ENCODE results near the gene ACOT2.
"Not testable (repeated sequence)": the region's sequence is repeated elsewhere in the genome, so short reads cannot be mapped to it uniquely, and the experiment has no call there.

The ACOT2 gene, protein sequence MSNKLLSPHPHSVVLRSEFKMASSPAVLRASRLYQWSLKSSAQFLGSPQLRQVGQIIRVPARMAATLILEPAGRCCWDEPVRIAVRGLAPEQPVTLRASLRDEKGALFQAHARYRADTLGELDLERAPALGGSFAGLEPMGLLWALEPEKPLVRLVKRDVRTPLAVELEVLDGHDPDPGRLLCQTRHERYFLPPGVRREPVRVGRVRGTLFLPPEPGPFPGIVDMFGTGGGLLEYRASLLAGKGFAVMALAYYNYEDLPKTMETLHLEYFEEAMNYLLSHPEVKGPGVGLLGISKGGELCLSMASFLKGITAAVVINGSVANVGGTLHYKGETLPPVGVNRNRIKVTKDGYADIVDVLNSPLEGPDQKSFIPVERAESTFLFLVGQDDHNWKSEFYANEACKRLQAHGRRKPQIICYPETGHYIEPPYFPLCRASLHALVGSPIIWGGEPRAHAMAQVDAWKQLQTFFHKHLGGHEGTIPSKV

DNA sequence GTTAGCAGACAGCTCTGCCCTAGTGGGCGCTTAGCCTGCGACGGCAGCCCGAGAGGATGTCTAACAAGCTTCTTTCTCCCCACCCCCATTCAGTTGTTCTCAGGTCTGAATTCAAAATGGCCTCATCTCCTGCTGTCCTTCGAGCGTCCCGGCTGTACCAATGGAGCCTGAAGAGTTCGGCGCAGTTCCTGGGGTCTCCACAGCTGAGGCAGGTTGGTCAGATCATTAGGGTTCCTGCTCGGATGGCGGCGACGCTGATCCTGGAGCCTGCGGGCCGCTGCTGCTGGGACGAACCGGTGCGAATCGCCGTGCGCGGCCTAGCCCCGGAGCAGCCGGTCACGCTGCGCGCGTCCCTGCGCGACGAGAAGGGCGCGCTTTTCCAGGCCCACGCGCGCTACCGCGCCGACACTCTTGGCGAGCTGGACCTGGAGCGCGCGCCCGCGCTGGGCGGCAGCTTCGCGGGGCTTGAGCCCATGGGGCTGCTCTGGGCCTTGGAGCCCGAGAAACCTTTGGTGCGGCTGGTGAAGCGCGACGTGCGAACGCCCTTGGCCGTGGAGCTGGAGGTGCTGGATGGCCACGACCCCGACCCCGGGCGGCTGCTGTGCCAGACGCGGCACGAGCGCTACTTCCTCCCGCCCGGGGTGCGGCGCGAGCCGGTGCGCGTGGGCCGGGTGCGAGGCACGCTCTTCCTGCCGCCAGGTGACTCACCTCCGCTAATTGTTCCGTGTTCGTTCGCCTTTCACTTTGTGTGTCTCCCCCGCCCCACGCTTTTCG is at the start of gene ACOT2:
Gene ACOT2 (plus strand): TSS at position 29 of the 774 bp plus-strand sequence. CDS start 28 bp downstream, at position 57.
- DNase-seq, result peak; percentile 84 to 88

DNA sequence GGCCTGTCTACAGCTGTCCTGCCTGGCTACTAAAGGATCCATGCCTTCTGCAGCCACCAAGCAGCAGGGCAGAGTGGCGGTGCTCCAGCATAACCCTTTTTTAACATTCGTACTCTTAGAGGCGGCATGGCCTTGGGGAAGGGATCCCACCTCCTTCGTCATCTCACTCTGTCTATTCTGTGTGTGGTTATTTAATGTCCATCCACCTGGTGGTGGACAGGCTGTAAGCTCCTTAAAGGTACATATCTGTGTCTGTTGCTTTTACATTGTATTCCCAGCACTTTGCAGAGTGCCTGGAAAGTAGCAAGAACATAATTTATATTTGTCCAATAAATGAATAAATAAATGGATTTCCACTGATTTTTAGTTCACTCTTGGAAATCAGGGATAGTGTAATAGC is 47.8 kb upstream of the ACOT2 start:
- DNase-seq, result no peak

DNA sequence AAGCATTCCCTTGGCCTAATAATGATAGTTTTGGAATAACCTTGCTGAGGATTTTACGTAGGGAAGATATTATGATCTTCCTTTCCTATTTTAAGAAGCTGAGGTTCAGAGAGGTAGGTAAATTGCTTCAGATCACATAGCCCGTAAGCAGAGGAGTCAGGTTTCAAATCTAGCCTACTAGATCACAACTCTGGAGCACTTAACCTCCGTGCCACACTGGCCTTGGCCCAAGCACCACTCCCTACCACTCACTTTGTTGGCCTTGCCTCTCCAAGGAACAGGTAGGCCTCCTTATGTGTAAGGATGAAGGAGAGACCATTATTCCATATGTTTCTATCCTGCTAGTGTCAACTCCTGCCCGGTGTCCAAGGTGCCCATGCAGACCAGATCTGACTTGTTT is 44.5 kb upstream of the ACOT2 start:
- DNase-seq, result no peak

DNA sequence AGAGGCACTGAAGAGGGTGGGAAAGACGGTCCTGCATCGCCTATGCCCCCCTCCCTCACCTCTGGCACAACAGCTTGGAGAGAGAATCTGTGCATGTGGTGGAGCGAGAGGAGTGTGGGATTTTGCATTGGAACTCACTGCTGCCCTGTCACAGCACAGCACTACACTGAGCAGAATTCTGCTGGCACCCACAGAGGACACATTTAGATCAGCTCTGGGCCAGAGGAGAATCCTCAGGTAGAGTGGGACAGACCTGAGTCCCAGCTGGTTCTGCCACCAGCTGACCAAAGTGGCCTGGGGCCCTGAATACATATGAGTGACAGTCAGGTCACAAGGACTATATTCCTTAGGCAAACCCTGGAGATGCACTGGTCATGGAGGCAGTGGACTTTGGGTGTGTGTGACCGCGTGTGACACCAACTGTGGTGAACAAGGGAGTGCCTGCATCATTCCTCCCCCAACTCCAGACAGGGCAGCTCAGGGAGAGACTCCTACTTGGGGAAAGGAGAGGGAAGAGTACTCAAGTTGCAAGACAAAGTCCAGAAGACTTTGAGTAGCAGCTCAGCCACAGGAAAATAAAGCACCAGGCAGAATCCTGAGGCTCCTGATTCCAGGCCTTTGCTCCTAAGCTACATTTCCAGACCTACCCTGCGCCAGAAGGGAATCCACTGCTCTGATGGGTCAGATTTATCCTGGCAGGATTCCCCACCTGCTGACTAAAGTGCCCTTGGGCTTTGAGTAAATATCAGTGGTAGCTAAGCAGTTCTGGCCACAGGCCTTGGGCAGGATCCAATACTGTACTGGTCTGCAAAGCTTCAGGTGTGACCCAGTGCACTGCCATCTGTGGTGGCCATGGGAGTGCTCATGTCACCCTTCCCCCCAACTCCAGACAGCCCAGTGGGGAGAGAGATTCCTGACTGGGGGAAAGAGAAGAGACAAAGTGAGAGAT is 42.7 kb upstream of the ACOT2 start:
- no peak for DNase-seq

DNA sequence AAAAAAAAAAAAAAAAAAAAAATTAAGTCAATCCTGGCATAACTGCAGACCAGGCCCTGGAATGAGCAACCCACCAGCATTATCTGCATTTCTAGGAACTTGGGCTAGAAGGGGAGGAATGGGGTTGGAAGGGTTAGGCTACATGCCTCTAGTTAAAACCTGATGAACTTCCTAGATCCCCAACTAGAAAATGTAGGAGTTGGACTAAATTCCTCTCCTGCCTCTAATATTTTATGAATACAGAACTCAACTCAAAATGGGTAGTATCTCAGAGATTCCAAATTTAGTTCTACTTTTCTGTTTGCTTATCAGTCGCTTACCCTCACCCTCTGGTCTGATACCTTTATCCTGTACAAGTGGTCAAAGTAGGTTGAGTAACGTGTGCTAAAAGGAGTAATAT is 39.7 kb upstream of the ACOT2 start:
- not testable (repeated sequence) for DNase-seq

DNA sequence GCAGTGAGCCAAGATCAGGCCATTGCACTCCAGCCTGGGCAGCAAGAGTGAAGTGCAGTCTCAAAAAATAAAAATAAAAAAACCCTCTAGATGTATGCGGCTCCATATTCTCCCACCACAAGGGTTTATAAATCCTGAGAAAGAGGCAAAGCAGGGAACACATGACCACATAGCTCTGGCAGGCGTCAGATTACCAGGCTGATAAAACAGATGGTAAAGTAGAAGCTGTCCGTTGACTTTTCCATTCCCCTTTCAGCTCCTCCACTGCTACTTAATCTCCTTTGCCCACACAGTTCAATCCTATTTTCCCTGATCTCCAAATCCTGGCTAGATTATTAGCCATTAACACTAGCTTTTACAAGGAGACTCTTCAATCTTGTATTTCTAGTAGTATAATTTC is 37.0 kb upstream of the ACOT2 start:
- not testable (repeated sequence) for DNase-seq

DNA sequence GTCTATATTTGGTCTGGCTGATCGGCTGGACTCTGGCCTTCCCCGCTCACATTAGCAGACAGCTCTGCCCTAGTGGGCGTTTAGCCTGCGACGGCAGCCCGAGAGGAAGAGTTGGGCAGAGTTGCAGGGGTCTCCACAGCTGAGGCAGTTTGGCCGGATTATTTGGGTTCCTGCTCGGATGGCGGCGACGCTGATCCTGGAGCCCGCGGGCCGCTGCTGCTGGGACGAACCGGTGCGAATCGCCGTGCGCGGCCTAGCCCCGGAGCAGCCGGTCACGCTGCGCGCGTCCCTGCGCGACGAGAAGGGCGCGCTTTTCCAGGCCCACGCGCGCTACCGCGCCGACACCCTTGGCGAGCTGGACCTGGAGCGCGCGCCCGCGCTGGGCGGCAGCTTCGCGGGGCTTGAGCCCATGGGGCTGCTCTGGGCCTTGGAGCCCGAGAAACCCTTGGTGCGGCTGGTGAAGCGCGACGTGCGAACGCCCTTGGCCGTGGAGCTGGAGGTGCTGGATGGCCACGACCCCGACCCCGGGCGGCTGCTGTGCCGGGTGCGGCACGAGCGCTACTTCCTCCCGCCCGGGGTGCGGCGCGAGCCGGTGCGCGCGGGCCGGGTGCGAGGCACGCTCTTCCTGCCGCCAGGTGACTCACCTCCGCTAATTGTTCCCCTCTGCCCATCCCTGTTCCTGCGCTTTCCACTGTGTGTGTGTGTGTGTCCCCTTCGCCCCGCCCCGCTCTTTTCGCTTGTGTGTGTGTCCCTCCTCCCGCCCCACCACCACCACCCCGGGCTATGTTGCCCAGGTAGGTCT is 31.6 kb upstream of the ACOT2 start:
- peak in 1 of 2 donors; percentile 53 for DNase-seq

DNA sequence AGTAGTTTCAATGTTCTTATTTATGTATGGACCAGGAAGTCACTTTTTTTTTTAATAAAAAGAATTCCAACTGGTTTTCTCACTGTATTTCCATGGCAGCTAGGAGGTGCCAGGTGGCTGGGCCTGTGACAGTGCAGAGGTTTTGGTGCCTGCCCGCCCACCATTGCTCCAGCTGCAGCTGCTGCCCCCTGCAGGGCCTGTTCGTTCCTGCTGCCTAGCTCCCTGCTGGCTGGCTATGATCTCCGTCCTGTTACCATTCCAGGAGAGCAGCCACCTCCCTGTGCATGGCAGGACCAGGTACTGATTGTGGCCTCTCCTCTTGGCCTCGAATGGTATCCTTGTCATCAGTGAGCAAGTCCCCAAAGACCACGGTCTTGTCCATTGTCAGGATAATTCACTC is 30.0 kb upstream of the ACOT2 start:
- DNase-seq, result peak; percentile 49 to 69

DNA sequence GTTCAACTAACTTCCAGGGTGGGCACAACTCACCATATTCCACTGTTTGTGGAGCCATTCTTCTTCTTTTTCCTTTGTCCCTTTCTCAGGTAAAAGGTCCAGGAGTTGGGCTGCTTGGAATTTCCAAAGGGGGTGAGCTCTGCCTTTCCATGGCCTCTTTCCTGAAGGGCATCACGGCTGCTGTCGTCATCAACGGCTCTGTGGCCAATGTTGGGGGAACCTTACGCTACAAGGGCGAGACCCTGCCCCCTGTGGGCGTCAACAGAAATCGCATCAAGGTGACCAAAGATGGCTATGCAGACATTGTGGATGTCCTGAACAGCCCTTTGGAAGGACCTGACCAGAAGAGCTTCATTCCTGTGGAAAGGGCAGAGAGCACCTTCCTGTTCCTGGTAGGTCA is 26.1 kb upstream of the ACOT2 start:
- not testable (repeated sequence) for DNase-seq

DNA sequence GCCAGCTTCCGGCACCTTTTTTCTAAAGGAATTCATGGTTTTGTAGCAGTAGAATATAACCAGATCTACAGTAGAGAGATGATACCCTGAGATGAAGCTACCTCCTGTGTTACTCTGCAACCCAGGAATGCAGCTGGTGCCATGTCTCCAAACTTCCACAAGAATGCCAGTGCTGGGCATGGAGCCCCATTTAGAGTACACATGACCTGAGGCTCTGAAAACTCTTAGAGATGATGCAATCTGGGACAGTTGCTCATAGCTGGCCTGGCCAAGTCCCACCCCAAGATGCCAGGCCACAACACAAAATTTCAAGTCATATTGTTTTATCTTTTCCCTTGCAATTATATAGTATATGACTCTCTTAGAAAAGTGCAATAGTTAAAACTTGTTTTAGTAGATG is 23.7 kb upstream of the ACOT2 start:
- not testable (repeated sequence) for DNase-seq

DNA sequence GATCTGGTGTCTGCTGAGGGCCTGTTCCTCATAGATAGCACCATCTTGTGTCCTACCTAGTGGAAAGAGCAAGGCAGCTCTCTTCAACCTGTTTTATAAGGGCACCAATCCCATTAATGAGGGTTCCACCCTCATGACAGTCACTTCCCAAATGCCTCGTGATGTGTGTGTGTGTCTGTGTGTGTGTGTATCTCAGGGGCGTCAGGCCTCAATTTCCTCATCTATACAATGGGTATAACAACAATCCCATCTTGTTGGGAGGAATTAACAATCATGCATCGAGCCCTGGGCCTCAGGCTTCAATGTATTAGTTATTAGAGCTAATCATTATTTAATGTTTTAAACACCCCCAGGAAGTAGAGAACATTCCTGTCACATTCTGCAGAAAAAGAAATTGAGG is 19.9 kb upstream of the ACOT2 start:
- DNase-seq, result not testable (repeated sequence)

DNA sequence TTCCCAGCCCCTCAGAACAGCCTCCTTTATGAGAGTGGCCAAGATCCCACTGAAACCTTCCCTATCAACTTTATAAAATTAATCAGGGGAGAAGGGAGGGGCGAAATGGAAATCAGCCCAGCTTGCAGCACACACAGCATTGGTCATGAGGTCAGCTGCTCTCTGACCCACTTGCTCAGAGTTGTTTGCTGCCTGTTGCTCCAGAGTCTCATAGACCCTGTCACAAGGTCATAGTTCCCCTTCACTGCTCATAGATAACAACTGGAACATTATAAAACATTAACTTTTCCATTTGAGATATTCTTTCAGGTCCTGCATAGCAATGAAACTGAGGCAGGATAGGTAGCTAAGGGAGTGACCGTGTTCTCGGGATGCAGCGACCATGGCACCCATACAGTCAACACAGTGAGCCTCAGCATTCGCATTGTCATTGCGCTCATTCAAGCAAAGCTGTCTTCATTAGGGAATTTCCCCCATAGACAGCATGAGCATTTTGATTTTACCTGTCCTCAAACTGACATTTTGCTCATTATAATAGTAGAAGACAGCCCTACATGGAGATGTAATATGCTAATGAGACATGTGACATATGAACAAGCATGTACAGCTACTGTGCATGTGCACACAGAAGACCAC is 19.0 kb upstream of the ACOT2 start:
- DNase-seq, result not testable (repeated sequence)

DNA sequence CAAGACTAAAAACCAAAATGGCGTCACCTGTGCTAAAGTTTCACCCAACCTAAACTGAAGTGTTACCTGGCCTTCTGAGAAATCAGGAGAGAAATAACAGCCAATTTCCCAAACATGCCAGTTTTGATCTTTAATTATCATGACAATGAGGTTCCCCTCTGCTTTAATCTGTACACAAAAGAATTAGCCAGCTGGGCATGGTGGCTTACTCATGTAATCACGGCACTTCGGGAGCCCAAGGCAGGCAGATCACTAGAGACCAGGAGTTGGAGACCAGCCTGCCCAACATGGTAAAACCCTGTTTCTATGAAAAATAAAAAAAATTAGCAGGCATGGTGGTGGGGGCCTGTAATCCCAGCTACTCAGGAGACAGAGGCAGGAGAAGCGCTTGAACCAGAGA is 15.2 kb upstream of the ACOT2 start:
- no peak for DNase-seq

DNA sequence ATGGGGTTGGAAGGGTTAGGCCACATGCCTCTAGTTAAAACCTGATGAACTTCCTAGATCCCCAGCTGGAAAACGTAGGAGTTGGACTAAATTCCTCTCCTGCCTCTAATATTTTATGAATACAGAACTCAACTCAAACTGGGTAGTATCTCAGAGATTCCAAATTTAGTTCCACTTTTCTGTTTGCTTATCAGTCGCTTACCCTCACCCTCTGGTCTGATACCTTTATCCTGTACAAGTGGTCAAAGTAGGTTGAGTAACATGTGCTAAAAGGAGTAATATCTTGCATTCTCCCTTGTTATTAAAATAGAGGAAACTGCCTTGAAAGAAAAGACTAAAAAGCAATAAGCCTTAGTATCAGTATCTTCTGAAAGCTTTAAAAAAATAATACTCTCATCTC is 11.8 kb upstream of the ACOT2 start:
- not testable (repeated sequence) for DNase-seq

DNA sequence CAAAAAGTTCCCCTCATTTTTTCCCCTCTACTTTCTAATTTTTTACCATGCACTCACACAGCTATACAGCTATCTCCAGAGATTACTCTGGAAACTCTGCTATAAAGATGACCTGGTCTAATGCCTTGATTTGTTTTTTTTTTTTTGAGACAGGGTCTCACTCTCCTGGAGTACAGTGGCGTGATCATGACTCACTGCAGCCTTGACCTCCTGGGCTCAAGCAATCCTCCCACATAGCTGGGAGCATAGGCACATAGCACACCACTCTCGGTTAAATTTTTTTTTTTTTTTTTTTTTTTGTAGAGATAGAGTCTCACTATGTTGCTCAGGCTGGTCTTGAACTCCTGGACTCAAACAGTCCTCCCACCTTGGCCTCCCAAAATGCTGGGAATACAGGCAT is 10.8 kb upstream of the ACOT2 start:
- DNase-seq, result not testable (repeated sequence)

DNA sequence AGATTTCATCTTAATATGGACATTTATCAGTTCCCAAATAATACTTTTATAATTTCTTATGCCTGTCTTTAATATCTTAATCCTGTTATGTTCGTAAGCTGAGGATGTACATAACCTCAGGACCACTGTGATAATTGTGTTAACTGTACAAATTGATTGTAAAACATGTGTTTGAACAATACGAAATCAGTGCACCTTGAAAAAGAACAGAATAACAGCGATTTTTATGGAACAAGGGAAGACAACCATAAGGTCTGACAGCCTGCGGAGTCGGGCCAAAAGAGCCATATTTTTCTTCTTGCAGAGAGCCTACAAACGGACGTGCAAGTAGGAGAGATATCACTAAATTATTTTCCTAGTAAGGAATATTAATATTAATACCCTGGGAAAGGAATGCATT is 6.8 kb upstream of the ACOT2 start:
- DNase-seq, result not testable (repeated sequence)

DNA sequence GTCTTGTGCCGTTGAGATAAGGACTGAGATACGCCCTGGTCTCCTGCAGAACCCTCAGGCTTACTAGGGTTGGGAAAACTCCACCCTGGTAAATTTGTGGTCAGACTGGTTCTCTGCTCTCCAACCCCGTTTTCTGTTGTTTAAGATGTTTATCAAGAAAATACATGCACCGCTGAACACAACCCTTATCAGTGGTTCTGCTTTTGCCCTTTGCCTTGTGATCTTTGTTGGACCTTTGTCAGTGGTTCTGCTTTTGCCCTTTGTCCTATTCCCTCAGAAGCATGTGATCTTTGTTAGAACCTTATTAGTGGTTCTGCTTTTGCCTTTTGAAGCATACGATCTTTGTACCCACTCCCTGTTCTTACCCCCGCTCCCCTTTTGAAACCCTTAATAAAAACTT is 6.3 kb upstream of the ACOT2 start:
- DNase-seq, result not testable (repeated sequence)

DNA sequence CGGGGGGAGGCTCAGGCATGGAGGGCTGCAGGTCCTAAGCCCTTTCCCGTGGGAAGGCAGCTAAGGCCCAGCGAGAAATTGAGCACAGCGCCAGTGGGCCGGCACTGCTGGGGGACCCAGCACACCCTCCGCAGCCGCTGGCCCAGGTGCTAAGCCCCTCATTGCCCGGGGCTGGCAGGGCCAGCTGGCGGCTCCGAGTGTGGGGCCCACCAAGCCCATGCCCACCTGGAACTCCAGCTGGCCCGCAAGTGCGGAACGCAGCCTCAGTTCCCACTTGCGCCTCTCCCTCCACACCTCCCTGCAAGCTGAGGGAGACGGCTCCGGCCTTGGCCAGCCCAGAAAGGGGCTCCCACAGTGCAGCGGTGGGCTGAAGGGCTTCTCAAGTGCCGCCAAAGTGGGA is 2.6 kb upstream of the ACOT2 start:
- DNase-seq, result not testable (repeated sequence)

DNA sequence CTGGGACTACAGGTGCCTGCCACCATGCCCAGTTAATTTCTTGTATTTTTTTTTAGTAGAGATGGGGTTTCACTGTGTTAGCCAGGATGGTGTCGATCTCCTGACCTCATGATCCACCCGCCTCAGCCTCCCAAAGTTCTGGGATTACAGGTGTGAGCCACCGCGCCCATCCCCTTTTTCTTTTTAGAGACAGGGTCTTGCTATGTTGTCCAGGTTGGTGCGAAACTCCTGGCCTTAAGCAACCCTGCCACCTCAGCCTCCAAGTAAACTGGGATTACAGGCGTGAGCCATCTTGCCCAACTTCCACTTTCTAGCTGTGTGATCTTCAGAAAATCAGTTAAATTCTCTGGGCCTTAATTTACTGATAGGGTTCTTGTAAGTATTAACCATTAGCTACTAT is 2.1 kb upstream of the ACOT2 start:
- not testable (repeated sequence) for DNase-seq

DNA sequence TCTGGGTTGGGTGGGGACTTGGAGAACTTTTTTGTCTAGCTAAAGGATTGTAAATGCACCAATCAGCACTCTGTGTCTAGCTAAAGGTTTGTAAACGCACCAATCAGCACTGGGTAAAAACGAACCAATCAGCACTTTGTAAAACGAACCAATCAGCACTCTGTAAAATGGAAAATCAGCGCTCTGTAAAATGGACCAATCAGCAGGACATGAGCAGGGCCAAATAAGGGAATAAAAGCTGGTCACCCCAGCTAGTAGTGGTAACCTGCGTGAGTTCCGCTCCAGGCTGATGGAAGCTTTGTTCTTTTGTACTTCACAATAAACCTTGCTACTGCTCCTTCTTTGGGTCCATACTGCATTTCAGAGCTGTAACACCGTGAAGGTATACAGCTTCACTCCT is 1.7 kb upstream of the ACOT2 start:
- DNase-seq, result no peak
